SK-N-MC (cell line): ENCODE data around the gene NAGA.
A peak's percentile ranks its signal among the peaks of the same experiment; 100 is the strongest.

Source experiments
- DNase-seq: peaks from one replicate; pipeline ENCODE4 v3.0.0-alpha.2; 2011; ENCODE audit warnings: low read depth, low spot score
- H3K27ac ChIP-seq: fragments of 200-600 bp; sonication (generic); 2 replicates; pipeline ENCODE4 v1.5.1; 2016; ENCODE audit warnings: mixed run types
- H3K36me3 ChIP-seq: fragments of 200-600 bp; sonication (generic); 2 replicates; pipeline ENCODE4 v1.6.1; 2017; ENCODE audit warnings: antibody characterized with exemption, low read length, mixed read lengths; ENCODE audit not compliant: insufficient read depth
- H3K4me3 ChIP-seq: fragments of 200-600 bp; sonication (generic); 2 replicates; pipeline ENCODE4 v1.5.1; 2016
- H3K9ac ChIP-seq: fragments of 200-600 bp; sonication (generic); 2 replicates; pipeline ENCODE4 v1.8.0; 2017; ENCODE audit warnings: mixed run types, mixed read lengths; ENCODE audit not compliant: insufficient read length
- H3K9me3 ChIP-seq: fragments of 200-600 bp; sonication (generic); 2 replicates; pipeline ENCODE4 v1.6.1; 2017; ENCODE audit warnings: low read depth, mild to moderate bottlenecking, antibody characterized with exemption, low read length, moderate library complexity, mixed read lengths
- EZH2 ChIP-seq: fragments of 200-600 bp; sonication (generic); IDR thresholded peaks from one replicate; pipeline ENCODE4 v1.6.1; 2017; ENCODE audit warnings: antibody characterized with exemption
- FOXP2 ChIP-seq: optimal IDR thresholded peaks from 2 replicates; pipeline ENCODE3; 2011; ENCODE audit warnings: mild to moderate bottlenecking, moderate library complexity; ENCODE audit not compliant: insufficient read depth; ENCODE audit errors: extremely low read length, control extremely low read depth
- POLR2AphosphoS5 ChIP-seq: IDR thresholded peaks from 2 replicates; pipeline ENCODE4 v1.6.1; 2012; ENCODE audit warnings: mild to moderate bottlenecking, low read depth, low read length, borderline replicate concordance

Gene NAGA

DNA sequence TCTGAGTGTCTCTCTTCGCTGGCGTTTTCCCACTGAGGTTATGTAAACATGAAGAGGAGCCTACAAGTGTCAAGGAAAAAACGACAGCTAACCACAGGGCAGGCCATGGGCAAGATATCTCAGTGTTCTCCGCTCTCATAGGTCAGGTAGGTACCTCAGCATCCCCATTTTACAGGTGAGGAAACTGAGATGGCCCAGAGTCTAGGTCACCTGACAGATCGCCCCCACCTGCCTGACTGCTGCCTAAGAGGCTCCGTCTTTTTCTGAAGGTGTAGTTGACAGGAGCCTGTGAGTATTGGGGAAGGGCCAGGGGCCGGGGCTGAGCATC is 20.8 kb upstream of the NAGA start:
- Histone ChIP-seq H3K9me3 (peaks cover 7% of the 10 kb centered on the region; the same call in 1 of the 2 replicates), H3K36me3 (peaks cover 21% of the 10 kb centered on the region), H3K27ac (peak overlapping the region; percentile 64; the same call in 1 of the 2 replicates), H3K4me3 (peak overlapping the region; percentile 99), H3K9ac (peak overlapping the region; percentile 97)
- DNase-seq: no peak
- TF ChIP-seq POLR2AphosphoS5 (no peak), EZH2 (no peak), FOXP2 (no peak)

DNA sequence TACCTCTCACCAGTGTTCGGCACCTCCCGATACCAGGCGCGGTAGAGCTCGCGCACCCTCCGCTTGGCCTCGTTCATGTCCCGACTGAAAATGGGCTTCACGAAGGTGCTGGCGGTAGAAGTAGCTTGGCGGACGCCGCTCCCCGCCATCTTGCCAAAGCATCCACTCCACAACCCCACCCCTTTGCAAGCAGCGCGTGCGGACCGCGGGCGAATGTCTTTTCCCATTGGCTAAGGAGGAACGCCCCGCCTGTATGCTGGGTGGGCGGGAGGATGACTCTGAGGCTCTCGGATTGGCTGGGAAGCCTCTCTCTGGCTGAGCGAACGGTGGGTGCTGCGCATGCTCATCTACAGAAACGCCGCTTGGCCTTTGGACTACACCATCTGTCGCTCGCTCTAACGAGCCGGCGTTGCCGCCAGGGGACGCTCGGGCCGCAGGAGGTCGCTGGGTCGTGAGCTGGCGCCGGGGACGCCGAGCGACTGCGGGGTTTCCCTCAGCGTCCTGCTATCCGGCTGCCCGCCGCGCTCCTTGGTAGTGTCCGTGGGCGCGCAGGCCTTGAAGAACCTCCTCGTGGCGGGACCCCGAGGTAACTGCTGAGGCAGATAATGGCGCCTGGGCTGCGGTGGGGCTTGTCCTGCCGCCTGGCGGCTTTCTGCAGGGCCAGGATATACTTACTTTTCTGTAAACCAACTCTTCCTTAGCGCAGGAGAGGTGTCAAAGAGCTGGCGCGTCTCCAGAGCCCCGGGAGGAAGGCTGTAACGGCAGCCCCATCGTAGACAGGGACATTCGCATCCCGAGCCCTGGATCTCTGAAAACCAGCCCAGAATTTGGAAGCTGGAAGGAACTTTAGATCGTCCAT is 20.2 kb upstream of the NAGA start, which contains the start of gene NDUFA6:
TSS of gene NDUFA6 (minus strand) at position 177 of the 859 bp plus-strand sequence. CDS start at position 149, 28 bp downstream.
- no peak for TF ChIP-seq FOXP2
- peak; percentile 91 for TF ChIP-seq POLR2AphosphoS5

DNA sequence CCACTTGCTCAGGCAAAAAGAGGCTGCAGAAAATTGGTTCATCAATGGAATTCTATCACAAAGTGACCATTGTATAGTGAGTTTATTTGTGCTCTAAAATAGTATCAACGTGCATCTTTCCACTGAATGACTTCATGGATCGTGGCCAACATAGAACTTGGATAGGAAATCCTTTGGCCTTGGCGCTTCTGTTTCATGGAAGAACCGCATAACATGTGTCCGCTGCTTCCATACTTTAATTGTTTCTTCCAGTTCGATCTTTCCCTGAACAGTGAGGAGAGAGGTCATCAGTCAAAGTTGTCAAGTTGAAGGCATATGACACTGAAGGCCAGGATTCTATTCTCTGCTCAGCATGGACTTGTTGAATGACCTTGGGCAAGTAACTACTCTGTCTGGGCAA is 15.4 kb upstream of the NAGA start:
- Histone ChIP-seq H3K9ac (no peak overlapping the region), H3K27ac (no peak overlapping the region), H3K36me3 (peaks cover 55% of the 10 kb centered on the region), H3K9me3 (peaks cover 7% of the 10 kb centered on the region; the same call in 1 of the 2 replicates), H3K4me3 (no peak overlapping the region)
- no peak for TF ChIP-seq POLR2AphosphoS5
- TF ChIP-seq EZH2: no peak
- no peak for TF ChIP-seq FOXP2
- no peak for DNase-seq

More for the DNA sequence above, 20.2 kb upstream of the NAGA start, which contains the start of gene NDUFA6:
- peak within 1 kb of the TSS; percentile 97 for H3K9ac ChIP-seq
- DNase-seq: peak; percentile 96
- H3K36me3 ChIP-seq: peaks cover 27% of the 10 kb centered on the region
- peak within 1 kb of the TSS; percentile 93 for H3K27ac ChIP-seq
- peak within 1 kb of the TSS; percentile 99 for H3K4me3 ChIP-seq
- H3K9me3 ChIP-seq: peaks cover 7% of the 10 kb centered on the region; the same call in 1 of the 2 replicates

DNA sequence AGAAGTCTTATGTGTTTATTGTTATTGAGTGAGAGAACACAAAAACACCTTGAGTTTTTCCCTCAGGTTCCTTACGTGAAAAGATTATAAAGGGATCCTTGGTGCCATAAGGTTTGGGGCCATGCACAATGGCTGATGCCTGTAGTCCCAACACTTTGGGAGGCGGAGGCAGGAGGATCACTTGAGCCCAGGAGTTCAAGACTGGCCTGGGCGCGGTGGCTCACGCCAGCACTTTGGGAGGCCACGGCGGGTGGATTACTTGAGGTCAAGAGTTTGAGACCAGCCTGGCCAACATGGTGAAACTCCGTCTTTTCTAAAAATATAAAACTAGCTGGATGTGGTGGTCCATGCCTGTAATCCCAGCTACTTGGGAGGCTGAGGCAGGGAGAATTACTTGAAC is 14.3 kb upstream of the NAGA start:
- Histone ChIP-seq H3K9me3 (peaks cover 7% of the 10 kb centered on the region; the same call in 1 of the 2 replicates), H3K4me3 (no peak overlapping the region), H3K27ac (no peak overlapping the region), H3K9ac (no peak overlapping the region), H3K36me3 (peaks cover 55% of the 10 kb centered on the region)
- DNase-seq: no peak
- TF ChIP-seq POLR2AphosphoS5: no peak
- TF ChIP-seq EZH2: no peak
- no peak for TF ChIP-seq FOXP2

DNA sequence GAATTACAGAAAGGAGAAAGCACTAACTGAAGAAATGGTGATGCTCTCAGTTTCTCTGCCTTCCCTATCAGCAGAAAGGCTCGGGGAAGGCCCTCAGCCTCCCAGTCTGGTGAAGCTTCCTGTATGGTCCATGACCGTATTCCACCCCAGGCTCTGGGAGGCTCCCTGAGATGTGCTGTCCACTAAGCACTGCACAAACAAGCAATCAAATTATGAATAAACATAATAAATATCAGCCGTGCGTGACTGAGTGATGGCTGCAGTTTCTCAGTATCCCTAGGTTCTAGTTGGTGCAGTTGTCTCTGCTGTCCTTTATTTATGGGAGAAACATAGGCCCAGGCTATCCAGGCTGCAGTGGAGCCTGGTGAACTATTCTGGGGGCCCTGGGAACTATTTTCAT is 12.5 kb upstream of the NAGA start:
- no peak for DNase-seq
- Histone ChIP-seq H3K27ac (no peak overlapping the region), H3K4me3 (no peak overlapping the region), H3K9ac (no peak overlapping the region), H3K36me3 (peaks cover 43% of the 10 kb centered on the region), H3K9me3 (no peaks in the 10 kb centered on the region)
- TF ChIP-seq POLR2AphosphoS5: no peak
- no peak for TF ChIP-seq FOXP2
- no peak for TF ChIP-seq EZH2

DNA sequence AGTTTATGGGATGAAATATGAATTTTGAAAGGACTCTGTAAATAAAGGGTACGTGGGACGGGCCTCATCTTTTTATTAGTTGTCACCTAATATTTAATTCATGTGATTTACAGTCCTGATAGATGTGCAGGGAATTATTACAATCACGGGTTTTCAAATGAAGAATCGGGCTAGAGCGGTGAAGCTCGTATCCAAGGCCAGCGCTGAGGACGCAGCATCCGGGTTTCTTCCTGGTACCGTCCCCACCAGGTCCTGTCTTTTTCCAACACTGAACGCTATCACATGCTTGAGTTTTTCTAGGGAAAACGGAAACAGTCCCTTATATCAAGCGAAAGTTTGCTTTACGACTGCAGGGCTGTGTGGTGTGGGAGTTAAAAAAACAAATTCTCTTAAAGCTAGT is 9.7 kb upstream of the NAGA start:
- no peaks in the 10 kb centered on the region for H3K9me3 ChIP-seq
- H3K36me3 ChIP-seq: peaks cover 22% of the 10 kb centered on the region; the same call in 1 of the 2 replicates
- TF ChIP-seq POLR2AphosphoS5 (no peak), EZH2 (no peak), FOXP2 (no peak)
- peak overlapping the region; percentile 89 for H3K27ac ChIP-seq
- H3K4me3 ChIP-seq: peak overlapping the region; percentile 99
- H3K9ac ChIP-seq: peak overlapping the region; percentile 94
- no peak for DNase-seq

DNA sequence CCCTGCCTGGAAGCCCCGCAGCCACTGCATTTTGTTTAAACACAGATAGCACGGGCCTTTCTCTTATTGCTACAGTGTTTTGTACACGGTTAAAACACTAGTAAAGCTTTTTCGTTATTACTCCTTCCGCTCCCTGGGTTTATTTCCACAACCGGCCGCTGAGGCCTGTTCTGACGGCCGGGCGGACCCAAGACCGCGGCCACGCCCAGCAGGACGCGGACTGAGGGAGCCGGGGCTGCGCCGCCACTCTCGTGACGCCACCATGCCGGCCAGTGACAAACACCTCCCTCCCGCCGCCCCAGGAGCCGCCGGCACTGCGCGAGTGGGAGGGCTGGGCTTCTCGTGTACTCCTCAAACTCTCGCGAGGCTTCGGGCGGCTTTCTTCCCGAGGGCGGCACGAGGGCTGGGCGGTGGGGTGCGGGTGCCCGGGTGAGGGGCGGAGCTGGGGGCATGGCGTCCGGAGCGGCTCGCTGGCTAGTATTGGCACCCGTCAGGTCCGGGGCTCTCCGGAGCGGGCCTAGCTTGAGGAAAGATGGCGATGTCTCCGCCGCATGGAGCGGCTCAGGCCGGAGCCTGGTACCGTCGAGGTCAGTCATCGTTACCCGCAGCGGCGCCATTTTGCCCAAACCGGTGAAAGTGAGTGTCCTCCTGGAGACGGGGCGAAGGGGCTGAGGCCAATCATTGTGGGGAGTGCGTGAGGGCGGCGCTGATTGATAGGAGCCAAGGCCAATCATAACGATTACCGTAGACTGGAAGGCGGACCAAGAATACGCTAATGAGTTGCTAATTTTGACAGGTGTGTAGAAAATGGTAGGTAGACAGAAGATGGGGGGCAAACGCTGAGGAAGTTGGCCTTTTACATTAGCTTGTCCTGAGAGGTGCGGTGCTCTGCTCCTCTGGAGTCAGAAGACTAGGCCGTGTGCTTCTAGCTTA is 9.0 kb upstream of the NAGA start, which contains the start of gene SMDT1:
TSS of gene SMDT1 (plus strand) at position 382 of the 933 bp plus-strand sequence. CDS start at position 451, 69 bp downstream.
- Histone ChIP-seq H3K4me3 (peak within 1 kb of the TSS; percentile 99), H3K9me3 (no peaks in the 10 kb centered on the region), H3K27ac (peak within 1 kb of the TSS; percentile 89), H3K36me3 (peaks cover 17% of the 10 kb centered on the region; the same call in 1 of the 2 replicates), H3K9ac (peak within 1 kb of the TSS; percentile 94)
- peak; percentile 93 for DNase-seq
- TF ChIP-seq FOXP2 (peak; percentile 56), EZH2 (no peak), POLR2AphosphoS5 (peak; percentile 84)
